PC-9 (cell line): ENCODE data around the gene REV3L. TPM values are rescaled to one million over a fixed set of nuclear protein-coding genes. Genes with fewer than 3 reads are reported as not detected.

Experiments
- BruUV-seq: library from RNA; stranded (reverse); fragments of 400-500 nt; replicated peaks from 2 replicates; lab custom pipeline; 2021; lab: Mats Ljungman, UMichigan
- CTCF ChIA-PET: fragments of 300-600 bp; sonication (Branson Sonifier 250); formaldehyde crosslinking; loops from one replicate; lab custom pipeline; 2022; ENCODE audit warnings: antibody characterized with exemption; lab: Charles Lee
- POLR2A ChIA-PET: fragments of 300-600 bp; sonication (Branson Sonifier 250); formaldehyde crosslinking; loops from one replicate; lab custom pipeline; 2022; ENCODE audit warnings: antibody characterized with exemption; ENCODE audit not compliant: unreplicated experiment; lab: Charles Lee
- DNase-seq, 2 experiments: peaks; one replicate each; pipeline versions ENCODE4 v3.0.0 to v3.0.0-alpha.2; 2015 to 2022; ENCODE audit warnings: mixed read lengths in 1 of 2
- H2AFZ ChIP-seq: fragments of 200-600 bp; sonication (generic); 2 replicates; pipeline ENCODE4 v1.8.1; 2017; ENCODE audit warnings: antibody characterized with exemption
- H3F3A ChIP-seq: fragments of 200-600 bp; sonication (generic); 2 replicates; pipeline ENCODE4 v1.8.1; 2017; ENCODE audit warnings: antibody characterized with exemption, mild to moderate bottlenecking, low read depth; ENCODE audit not compliant: insufficient read depth
- H3K27ac ChIP-seq: fragments of 200-600 bp; sonication (generic); 2 replicates; pipeline ENCODE4 v1.6.1; 2016; ENCODE audit warnings: mixed run types
- H3K27me3 ChIP-seq: fragments of 200-600 bp; sonication (generic); 2 replicates; pipeline ENCODE4 v1.6.1; 2016; ENCODE audit warnings: low read depth, mixed run types; ENCODE audit not compliant: insufficient read depth
- H3K36me3 ChIP-seq: fragments of 200-600 bp; sonication (generic); 2 replicates; pipeline ENCODE4 v1.6.1; 2016; ENCODE audit warnings: low read depth, mixed run types
- H3K4me1 ChIP-seq: fragments of 200-600 bp; sonication (generic); replicated peaks from 2 replicates; pipeline ENCODE4 v1.6.1; 2016; ENCODE audit warnings: mixed run types; ENCODE audit not compliant: insufficient read depth
- H3K4me2 ChIP-seq: fragments of 200-600 bp; sonication (generic); 2 replicates; pipeline ENCODE4 v1.6.1; 2017; ENCODE audit warnings: mixed run types
- H3K4me3 ChIP-seq: fragments of 200-600 bp; sonication (generic); 2 replicates; pipeline ENCODE4 v1.6.1; 2016; ENCODE audit warnings: mixed run types
- H3K79me2 ChIP-seq: fragments of 200-600 bp; sonication (generic); 2 replicates; pipeline ENCODE4 v1.6.1; 2017; ENCODE audit warnings: low read depth, mixed run types
- H3K9me2 ChIP-seq: fragments of 200-600 bp; sonication (generic); 2 replicates; pipeline ENCODE4 v1.8.1; 2017; ENCODE audit warnings: mild to moderate bottlenecking; ENCODE audit not compliant: insufficient read depth
- H3K9me3 ChIP-seq: fragments of 200-600 bp; sonication (generic); 2 replicates; pipeline ENCODE4 v1.8.1; 2016; ENCODE audit warnings: low read depth; ENCODE audit not compliant: insufficient read depth
- H4K20me1 ChIP-seq: fragments of 200-600 bp; sonication (generic); 2 replicates; pipeline ENCODE4 v1.8.1; 2017; ENCODE audit not compliant: insufficient read depth
- EZH2 ChIP-seq: fragments of 200-600 bp; sonication (generic); IDR thresholded peaks from 2 replicates; pipeline ENCODE4 v1.8.0; 2017; ENCODE audit warnings: antibody characterized with exemption, low read depth
- intact Hi-C: fragments of 100-400 bp; cut with micrococcal nuclease; formaldehyde crosslinking; loops from one replicate; pipeline ENCODE4 v1.10.0; 2022; ENCODE audit not compliant: unreplicated experiment
- total RNA-seq: library from RNA; stranded (reverse); gene quantifications from 2 replicates; pipeline ENCODE4 v1.2.3, GENCODE V29; 2021
- TF ChIP-seq, protein P1 (sequence below): fragments of 200-600 bp; sonication (generic); conservative IDR thresholded peaks from 2 replicates; pipeline ENCODE4 v1.6.1; 2017; ENCODE audit warnings: mixed run types, antibody characterized with exemption, mild to moderate bottlenecking, moderate library complexity

The REV3L gene
- total RNA-seq, 1 experiment from 2014 or later: 22.9 TPM

DNA sequence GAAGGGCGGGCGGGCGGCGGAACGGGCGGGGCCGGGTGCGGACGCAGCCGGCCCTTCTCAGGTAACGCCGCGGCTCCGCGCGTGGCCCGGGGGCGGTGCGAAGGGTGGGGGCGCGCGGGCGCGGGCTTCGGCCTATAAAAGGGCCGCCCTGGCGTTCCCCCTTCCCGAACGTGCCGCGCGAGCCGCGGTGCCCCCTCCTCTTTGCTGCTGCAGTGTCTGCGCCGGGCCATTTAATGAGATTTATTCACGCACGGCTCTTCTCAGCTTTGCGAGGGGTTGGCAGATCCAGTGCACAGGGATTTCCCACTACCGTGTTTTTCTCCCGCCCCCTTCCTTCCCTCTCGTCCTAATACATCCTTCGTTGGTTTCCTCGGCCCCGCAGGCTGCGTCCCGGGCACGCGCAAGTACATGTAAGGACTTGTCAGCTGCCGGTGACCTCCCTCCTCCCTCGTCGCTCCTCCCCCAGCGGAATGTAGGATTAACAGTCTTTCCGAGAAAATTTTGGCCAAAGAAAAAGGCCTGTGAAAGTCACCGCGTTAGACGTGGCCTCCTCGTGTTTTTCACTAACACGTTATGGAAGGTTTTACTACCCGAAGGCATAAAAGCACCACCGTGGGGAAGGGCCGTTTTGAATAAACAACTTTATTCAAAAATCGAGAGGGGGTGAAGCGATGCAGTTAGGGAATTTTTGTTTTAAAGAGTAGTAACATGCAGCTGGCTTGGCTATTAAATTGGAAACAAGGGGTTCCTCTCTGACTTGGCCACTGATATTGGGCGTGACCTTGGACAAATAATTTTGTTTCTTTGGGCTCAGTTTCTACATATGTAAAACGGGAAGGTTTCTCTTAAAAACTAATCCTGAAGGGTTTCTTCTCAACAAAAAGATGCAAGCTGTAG, 966 bp upstream of the REV3L start:
- Histone ChIP-seq H3K27me3 (no peaks in the 10 kb centered on the region), H2AFZ (peak overlapping the region; percentile 93), H3F3A (0 out of 2 replicates have a peak, but pooled peaks cover 6% of the 10 kb centered on the region), H3K4me3 (peak overlapping the region; percentile 66), H3K9me2 (no peaks in the 10 kb centered on the region), H4K20me1 (no peaks in the 10 kb centered on the region), H3K4me1 (peaks cover 42% of the 10 kb centered on the region), H3K36me3 (no peaks in the 10 kb centered on the region), H3K27ac (peak overlapping the region; percentile 90), H3K4me2 (peak overlapping the region; percentile 90), H3K9me3 (no peaks in the 10 kb centered on the region), H3K79me2 (peaks cover 54% of the 10 kb centered on the region)
- DNase-seq: peak; percentile 75 to 88
- intact Hi-C loops: loop anchor here (1.0 to 10.0 kb wide), 5 partner anchors 67 to 561 kb away; partner anchors contain the start of gene TRAF3IP2
- TF ChIP-seq, protein P1, sequence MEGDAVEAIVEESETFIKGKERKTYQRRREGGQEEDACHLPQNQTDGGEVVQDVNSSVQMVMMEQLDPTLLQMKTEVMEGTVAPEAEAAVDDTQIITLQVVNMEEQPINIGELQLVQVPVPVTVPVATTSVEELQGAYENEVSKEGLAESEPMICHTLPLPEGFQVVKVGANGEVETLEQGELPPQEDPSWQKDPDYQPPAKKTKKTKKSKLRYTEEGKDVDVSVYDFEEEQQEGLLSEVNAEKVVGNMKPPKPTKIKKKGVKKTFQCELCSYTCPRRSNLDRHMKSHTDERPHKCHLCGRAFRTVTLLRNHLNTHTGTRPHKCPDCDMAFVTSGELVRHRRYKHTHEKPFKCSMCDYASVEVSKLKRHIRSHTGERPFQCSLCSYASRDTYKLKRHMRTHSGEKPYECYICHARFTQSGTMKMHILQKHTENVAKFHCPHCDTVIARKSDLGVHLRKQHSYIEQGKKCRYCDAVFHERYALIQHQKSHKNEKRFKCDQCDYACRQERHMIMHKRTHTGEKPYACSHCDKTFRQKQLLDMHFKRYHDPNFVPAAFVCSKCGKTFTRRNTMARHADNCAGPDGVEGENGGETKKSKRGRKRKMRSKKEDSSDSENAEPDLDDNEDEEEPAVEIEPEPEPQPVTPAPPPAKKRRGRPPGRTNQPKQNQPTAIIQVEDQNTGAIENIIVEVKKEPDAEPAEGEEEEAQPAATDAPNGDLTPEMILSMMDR: no peak
- TF ChIP-seq EZH2: no peak
- TSS peak; percentile 95 for BruUV-seq
- POLR2A ChIA-PET: interaction anchor here (0.6 kb wide), 1 partner anchor 218 kb away, joined by 4 read pairs; no protein-coding TSS in a partner anchor
- CTCF ChIA-PET: no interaction called here

DNA sequence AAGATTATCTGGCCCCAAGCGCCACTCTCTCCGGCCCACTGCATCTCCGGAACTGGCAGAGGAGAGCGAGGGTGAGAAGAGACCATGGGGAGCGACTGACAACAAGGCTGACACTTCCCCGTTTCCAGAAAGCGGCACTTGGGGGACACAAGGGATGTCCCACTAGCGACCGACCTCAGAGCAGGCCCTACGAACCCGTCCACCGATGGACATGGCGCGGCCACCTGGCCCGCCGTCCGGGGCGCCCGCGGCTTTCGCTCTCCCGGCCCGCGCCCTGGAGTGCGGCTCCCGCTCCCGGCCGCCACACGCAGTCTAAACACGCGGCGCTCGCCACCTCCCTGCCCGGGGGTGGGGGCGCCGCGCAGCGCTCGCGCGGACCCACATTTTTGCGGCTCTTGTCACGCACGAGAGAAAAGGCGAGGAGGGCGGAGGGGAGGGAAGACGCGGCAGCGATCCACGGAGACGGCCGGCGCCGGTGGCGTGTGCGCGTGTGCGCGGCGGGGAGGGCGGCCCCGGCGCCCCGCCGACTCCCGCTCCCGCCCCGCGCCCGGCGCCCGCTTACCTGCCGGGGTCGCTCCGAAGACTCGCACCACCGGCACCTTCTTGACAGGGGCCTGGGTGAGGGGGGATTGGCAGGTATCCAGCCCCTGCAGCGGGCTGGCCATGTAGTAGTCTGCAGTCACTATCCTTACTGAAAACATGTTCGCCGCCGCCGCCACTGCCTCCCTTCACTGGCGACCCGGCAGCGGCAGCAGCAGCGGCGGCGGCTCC, 645 bp downstream of the REV3L start:
- Histone ChIP-seq H3K9me2 (no peaks in the 10 kb centered on the region), H3K4me2 (peak overlapping the region; percentile 90), H3K4me3 (peak overlapping the region; percentile 66), H3F3A (peaks cover 14% of the 10 kb centered on the region; the same call in 1 of the 2 replicates), H3K79me2 (peaks cover 68% of the 10 kb centered on the region), H3K4me1 (peaks cover 58% of the 10 kb centered on the region), H3K27ac (peak overlapping the region; percentile 90), H3K36me3 (no peaks in the 10 kb centered on the region), H2AFZ (peak overlapping the region; percentile 79), H3K27me3 (no peaks in the 10 kb centered on the region), H4K20me1 (no peaks in the 10 kb centered on the region), H3K9me3 (no peaks in the 10 kb centered on the region)
- BruUV-seq: no TSS peak
- DNase-seq: peak in 1 of 2 experiments; percentile 44
- intact Hi-C loops: loop anchor here (5.0 to 10.0 kb wide), 2 partner anchors 110 to 562 kb away; no protein-coding TSS in a partner anchor
- POLR2A ChIA-PET: interaction anchor here (0.6 to 0.7 kb wide), 5 partner anchors 124 to 503 kb away, joined by 4 to 23 read pairs (median 18); no protein-coding TSS in a partner anchor
- CTCF ChIA-PET: no interaction called here
- no peak for TF ChIP-seq EZH2
- TF ChIP-seq, protein P1: no peak

DNA sequence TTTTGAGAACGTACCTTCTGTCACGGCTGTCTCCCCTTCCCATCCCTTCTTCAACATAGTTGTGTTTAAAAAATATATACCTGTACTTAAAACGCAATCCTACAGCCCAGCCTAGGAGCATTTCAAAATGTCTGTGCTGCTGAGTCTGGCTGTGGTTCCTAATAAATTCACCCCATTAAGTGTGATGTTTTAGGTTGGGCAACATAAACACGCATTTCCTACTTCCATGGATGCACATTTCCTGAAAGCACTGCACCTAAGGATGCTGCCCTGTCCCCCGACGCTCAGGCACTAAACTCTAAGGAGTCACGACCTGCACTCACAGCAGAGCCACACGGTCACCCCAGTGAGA, 1.2 kb downstream of the REV3L start:
- ChIA-PET CTCF (no interaction called here), POLR2A (interaction anchor here (0.7 kb wide), 1 partner anchor 595 kb away, joined by 6 read pairs; no protein-coding TSS in a partner anchor)
- intact Hi-C loops: loop anchor here (5.0 to 10.0 kb wide), 2 partner anchors 110 to 563 kb away; no protein-coding TSS in a partner anchor
- no peaks in the 10 kb centered on the region for H4K20me1 ChIP-seq
- H3K27ac ChIP-seq: peak overlapping the region; percentile 90
- peak overlapping the region; percentile 79 for H2AFZ ChIP-seq
- H3K9me3 ChIP-seq: no peaks in the 10 kb centered on the region
- H3K9me2 ChIP-seq: no peaks in the 10 kb centered on the region
- peak overlapping the region; percentile 90 for H3K4me2 ChIP-seq
- H3F3A ChIP-seq: peaks cover 15% of the 10 kb centered on the region; the same call in 1 of the 2 replicates
- H3K4me3 ChIP-seq: peak overlapping the region; percentile 66
- H3K79me2 ChIP-seq: peaks cover 69% of the 10 kb centered on the region
- no peak for TF ChIP-seq EZH2
- TF ChIP-seq, protein P1: no peak
- BruUV-seq: no TSS peak
- H3K27me3 ChIP-seq: no peaks in the 10 kb centered on the region
- DNase-seq: no peak
- H3K4me1 ChIP-seq: peaks cover 63% of the 10 kb centered on the region
- no peaks in the 10 kb centered on the region for H3K36me3 ChIP-seq
